ENCODE measurements around the gene LBHD2. TPM values are rescaled to one million over a fixed set of nuclear protein-coding genes. Genes with fewer than 3 reads are reported as not detected.
A peak's percentile ranks its signal among the peaks of the same experiment; 100 is the strongest.

LBHD2 gene
- total and polyA plus RNA-seq, 7 donors, result 0.17 TPM; not detected in 6

GRCh38 chr14:103122585-103122946 lies 38.6 kb downstream of the LBHD2 start:
- 23 to 34% methylated on average over 15 of the region's 15 CpGs for WGBS, 2 donors
- intact Hi-C loops (cut with DNase I), result no loop called here
- DNase-seq, result no peak
- H3K9me3 ChIP-seq, result no peaks in the 10 kb centered on the region
- no peaks in the 10 kb centered on the region for H3K36me3 ChIP-seq
- TF ChIP-seq POLR2AphosphoS5 (IDR thresholded peaks at IDR 0.05), result no peak
- no peak for TF ChIP-seq CTCF (IDR thresholded peaks at IDR 0.05)
- no peak for TF ChIP-seq POLR2A (IDR thresholded peaks at IDR 0.05)
- peaks cover 0 to 72% (median 66%) of the 10 kb centered on the region in 4 donors for H3K4me1 ChIP-seq
- peaks cover 0 to 22% (median 3%) of the 10 kb centered on the region in 3 donors for H3K27me3 ChIP-seq
- peak overlapping the region; percentile 83 to 87 (median 86) for H3K27ac ChIP-seq
- peak overlapping the region; percentile 44 to 78 (median 64) for H3K4me3 ChIP-seq

GRCh38 chr14:103122947-103123633 lies 39.1 kb downstream of the LBHD2 start, which contains the start of gene TNFAIP2:
Gene TNFAIP2, plus strand, starts transcription at chr14:103123461. Its CDS starts 2,997 bp downstream, at chr14:103126458.
- Histone ChIP-seq H3K27me3 (peaks cover 0 to 22% (median 3%) of the 10 kb centered on the region in 3 donors), H3K4me1 (peaks cover 0 to 77% (median 68%) of the 10 kb centered on the region in 4 donors), H3K27ac (peak within 1 kb of the TSS; percentile 83 to 87 (median 86)), H3K9me3 (no peaks in the 10 kb centered on the region), H3K36me3 (no peaks in the 10 kb centered on the region), H3K4me3 (peak within 1 kb of the TSS; percentile 44 to 78 (median 64))
- WGBS, 2 donors, result 2% methylated on average over 74 of the region's 74 CpGs
- intact Hi-C loops (cut with DNase I), result no loop called here
- TF ChIP-seq POLR2A (IDR thresholded peaks at IDR 0.05) (no peak), EP300 (IDR thresholded peaks at IDR 0.05) (no peak), CTCF (IDR thresholded peaks at IDR 0.05) (no peak), POLR2AphosphoS5 (IDR thresholded peaks at IDR 0.05) (peak; percentile 28 to 77 (median 70))
- peak; percentile 84 for DNase-seq

GRCh38 chr14:103123634-103124500 lies 39.9 kb downstream of the LBHD2 start:
- H3K36me3 ChIP-seq, result no peaks in the 10 kb centered on the region
- H3K9me3 ChIP-seq, result no peaks in the 10 kb centered on the region
- TF ChIP-seq EP300 (IDR thresholded peaks at IDR 0.05), result no peak
- no peak for TF ChIP-seq POLR2AphosphoS5 (IDR thresholded peaks at IDR 0.05)
- TF ChIP-seq POLR2A (IDR thresholded peaks at IDR 0.05), result no peak
- TF ChIP-seq CTCF (IDR thresholded peaks at IDR 0.05), result peak in 2 of 4 experiments; percentile 33 to 46
- peaks cover 0 to 78% (median 66%) of the 10 kb centered on the region in 4 donors for H3K4me1 ChIP-seq
- H3K4me3 ChIP-seq, result peak overlapping the region; percentile 44 to 78 (median 64)
- H3K27me3 ChIP-seq, result peaks cover 0 to 22% (median 3%) of the 10 kb centered on the region in 3 donors
- 16 to 18% methylated on average over 48 of the region's 48 CpGs for WGBS, 2 donors
- H3K27ac ChIP-seq, result peak overlapping the region; percentile 83 to 87 (median 86)
- intact Hi-C loops (cut with DNase I), result no loop called here
- peak; percentile 87 for DNase-seq

GRCh38 chr14:103124501-103125001 lies 40.5 kb downstream of the LBHD2 start:
- peaks cover 0 to 84% (median 66%) of the 10 kb centered on the region in 4 donors for H3K4me1 ChIP-seq
- no peak for DNase-seq
- H3K4me3 ChIP-seq, result peak overlapping the region; percentile 44 to 78 (median 64)
- WGBS, 2 donors, result 52 to 82% methylated on average over 5 of the region's 5 CpGs
- no peak for TF ChIP-seq EP300 (IDR thresholded peaks at IDR 0.05)
- no peak for TF ChIP-seq CTCF (IDR thresholded peaks at IDR 0.05)
- TF ChIP-seq POLR2A (IDR thresholded peaks at IDR 0.05), result no peak
- no peak for TF ChIP-seq POLR2AphosphoS5 (IDR thresholded peaks at IDR 0.05)
- H3K27me3 ChIP-seq, result peaks cover 0 to 22% (median 3%) of the 10 kb centered on the region in 3 donors
- peak overlapping the region; percentile 83 to 87 (median 86) for H3K27ac ChIP-seq
- H3K9me3 ChIP-seq, result no peaks in the 10 kb centered on the region
- H3K36me3 ChIP-seq, result no peaks in the 10 kb centered on the region
- intact Hi-C loops (cut with DNase I), result loop anchor here (5.0 kb wide), 1 partner anchor 63 kb away; no protein-coding TSS in a partner anchor
